HS-27A (cell line): ENCODE data around the gene BFSP1.

Experiments
- DNase-seq: peaks from one replicate; pipeline ENCODE4 v3.0.0-alpha.2; 2012; ENCODE audit warnings: low read depth, missing footprints

Gene BFSP1

DNA sequence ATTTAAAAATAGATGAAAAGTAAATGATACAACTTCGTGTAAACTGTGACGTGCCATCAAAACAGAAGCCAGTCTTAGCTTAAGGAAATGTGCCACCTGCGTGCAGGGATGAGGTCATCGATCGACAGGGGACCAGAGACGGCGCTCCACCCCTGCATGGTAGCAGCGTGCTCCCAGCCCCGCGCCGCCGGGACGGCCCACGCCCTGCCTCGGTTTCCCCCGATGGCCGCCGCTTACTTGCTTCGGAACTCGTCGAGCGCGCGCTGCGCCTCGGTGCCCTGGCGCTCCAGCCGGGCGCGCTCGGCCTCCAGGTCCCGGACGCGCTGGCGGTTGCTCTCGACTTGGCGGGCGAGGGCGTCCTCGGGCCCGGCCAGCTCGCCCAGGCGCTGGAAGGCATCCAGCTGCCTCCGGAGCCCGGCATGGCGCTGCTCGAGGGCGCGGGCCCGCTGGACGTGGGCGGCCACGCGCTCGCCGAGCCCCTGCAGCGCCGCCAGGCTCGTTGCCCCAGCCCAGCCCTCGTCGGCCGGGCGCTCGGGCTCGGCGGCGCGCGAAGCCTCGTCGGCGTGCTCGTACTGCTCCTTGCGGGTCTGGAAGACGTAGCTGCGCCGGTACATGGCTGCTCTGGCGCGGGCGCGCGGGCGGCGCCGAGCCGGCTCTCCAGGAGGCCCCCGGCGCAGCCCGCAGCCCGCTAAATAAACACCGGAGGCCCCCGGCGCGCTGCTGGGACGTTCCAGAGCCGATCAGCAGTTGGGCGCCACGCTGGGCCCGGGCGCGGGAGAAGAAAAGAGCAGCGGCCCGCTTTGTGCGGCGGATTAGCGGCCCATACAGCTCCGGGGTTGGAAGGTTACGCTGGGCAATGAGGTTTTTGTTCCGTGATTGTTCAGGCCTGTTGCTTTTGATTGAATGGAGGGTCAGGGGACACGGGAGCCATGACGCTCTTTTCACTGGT, at the start of gene BFSP1:
TSS of gene BFSP1 (minus strand) at position 664 of the 949 bp plus-strand sequence. CDS start at position 614, 50 bp downstream.
- no peak for DNase-seq

- DNase-seq, result no peak
Measured at GRCh38 chr20:17580895-17581294, 49.7 kb upstream of the BFSP1 start.

GRCh38 chr20:17579369-17580039, 48.3 kb upstream of the BFSP1 start:
- DNase-seq, result no peak

DNA sequence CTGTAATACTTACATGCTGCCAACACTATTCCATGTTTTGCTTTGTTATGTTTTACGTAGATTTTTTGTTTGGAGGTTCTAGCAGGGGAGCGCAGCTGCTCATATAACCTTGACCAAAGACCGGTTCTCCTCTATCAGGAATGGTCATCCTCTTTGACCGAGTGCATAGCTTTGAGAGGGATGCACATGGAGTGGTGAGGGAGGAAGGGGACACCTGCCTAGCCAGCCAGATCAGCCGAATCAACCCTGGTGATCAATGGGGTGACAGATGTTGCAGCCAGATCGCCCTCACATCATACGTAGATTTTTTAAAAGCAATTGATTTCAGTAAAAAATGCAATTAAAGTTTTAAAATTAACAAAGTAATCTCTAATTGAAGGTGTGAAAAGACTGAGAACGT, 45.0 kb upstream of the BFSP1 start:
- no peak for DNase-seq

DNA sequence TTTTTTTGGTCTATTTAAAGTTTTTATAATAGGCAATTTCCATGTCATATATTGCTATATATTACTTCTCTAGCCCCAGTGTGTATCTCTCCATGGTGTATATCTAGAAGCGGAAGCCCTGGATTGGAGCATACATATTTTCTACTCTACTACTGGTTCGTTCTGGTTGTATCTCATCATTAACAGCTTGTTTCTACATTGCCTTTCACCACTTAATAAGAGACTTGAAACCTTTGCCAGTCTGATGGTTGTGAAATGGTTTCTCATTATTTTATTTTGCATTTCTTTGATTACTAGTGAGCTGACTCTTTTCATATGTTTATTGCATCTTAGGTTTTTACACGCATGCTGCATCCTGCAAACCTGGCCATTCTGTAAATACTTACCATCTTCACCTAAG, 42.3 kb upstream of the BFSP1 start:
- DNase-seq, result no peak

DNA sequence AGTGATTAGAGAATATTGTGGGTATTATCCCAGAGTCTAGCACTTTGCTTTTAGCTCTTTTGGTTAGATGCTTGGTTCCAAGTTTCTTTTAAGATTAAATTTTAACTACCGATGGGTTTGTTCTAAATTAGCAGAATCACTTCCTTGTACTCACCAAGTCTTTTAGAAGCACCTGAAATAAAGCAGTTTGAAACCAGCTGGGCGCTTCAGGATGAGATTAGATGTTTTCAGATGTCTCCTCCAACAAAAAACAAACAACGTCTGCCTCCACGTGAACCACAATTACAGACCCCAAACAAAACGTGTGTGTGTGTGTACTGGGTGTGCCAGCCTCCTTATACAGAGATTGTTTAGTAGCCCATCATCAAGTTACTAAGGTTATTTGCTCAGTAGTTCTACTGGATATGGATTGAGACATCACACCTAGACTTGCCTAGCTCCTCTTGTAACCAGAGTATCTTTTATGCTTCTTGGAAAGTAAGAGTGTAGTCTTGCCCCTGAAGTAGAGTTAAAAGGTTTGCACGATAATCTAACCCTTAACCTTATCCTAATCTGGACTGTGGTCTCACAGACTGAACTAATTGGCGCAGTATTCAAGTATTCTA, 41.0 kb upstream of the BFSP1 start:
- no peak for DNase-seq

DNA sequence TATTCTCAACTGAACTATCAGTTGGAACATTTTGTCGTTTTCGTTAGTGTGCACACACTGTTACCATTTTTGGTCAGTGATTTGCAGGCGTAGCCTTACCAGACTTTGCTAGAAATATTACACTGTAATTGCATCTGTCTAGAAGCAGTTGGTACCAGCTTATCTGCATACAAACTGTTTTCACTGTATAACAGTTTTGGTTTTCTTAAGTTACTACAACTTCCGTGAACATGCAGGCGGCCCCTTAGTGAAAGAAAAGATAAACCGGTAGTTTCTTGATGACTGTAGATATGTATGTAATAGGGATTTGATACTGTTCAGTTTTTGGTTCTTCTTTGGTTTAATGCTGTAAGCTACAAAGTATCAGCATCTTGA, 40.0 kb upstream of the BFSP1 start:
- DNase-seq, result no peak

DNA sequence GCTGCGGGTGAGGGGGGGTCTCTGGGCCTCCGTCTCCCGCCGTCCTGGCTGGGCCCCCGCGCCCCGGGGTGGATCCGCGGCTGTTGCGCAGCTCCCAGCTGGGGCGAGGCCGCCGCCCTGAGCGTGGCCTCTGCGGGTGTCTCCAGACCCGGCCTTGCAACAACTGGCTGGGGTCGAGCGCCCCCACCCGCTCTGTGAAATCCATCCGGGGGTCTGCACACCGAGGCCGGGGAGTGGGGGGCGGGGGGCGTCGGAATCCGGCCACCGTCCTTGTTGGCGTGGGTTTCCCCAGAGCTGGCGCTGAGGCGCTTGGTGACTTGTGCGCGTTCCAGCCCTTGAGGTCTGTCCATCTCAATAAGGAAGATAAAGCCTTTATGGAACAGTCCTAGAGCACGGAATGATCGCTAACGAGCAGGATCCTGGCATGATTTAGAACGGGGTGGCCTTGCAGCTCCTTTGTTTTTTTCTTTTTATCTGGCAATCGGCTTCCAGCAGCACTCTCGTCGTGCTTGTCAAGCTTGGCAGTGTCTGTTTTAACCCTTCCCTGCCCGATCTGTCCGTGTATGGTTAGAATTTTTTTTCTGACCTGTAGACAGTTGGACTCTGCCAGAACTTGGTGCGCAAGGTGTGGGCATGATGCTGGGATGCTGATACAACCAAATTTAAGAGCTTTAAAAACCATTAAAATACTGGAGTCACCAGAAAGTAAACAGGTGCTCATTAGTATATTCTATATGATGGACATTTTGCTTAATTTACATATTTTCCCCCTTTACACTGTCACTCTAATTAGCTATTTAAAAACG, 39.4 kb upstream of the BFSP1 start:
- no peak for DNase-seq

- DNase-seq, result peak; percentile 90
Measured at GRCh38 chr20:17569616-17570346, 38.6 kb upstream of the BFSP1 start, which contains the start of gene DSTN. Gene DSTN, plus strand, starts transcription at chr20:17570075. Its CDS starts 134 bp downstream, at chr20:17570209.

- DNase-seq, result peak; percentile 98
Measured at GRCh38 chr20:17568972-17569521, 37.9 kb upstream of the BFSP1 start.

GRCh38 chr20:17568045-17568788, 37.0 kb upstream of the BFSP1 start:
- no peak for DNase-seq

DNA sequence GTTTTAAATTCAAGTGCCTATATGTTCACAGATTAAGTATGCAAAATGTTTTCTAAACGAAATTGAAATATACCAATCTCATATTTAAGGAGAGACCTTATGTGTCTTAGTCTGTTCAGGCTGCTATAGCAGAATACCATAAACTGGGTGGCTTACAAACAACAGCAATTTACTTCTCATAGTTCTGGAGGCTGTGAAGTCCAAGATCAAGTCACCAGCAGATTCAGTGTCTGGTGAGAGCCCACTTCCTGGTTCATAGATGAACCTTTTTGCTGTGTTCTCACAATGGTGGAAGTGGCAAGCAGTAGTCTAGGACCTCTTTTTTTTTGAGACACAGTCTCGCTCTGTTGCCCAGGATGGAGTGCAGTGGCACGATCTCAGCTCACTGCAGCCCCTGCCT, 35.2 kb upstream of the BFSP1 start:
- no peak for DNase-seq

DNA sequence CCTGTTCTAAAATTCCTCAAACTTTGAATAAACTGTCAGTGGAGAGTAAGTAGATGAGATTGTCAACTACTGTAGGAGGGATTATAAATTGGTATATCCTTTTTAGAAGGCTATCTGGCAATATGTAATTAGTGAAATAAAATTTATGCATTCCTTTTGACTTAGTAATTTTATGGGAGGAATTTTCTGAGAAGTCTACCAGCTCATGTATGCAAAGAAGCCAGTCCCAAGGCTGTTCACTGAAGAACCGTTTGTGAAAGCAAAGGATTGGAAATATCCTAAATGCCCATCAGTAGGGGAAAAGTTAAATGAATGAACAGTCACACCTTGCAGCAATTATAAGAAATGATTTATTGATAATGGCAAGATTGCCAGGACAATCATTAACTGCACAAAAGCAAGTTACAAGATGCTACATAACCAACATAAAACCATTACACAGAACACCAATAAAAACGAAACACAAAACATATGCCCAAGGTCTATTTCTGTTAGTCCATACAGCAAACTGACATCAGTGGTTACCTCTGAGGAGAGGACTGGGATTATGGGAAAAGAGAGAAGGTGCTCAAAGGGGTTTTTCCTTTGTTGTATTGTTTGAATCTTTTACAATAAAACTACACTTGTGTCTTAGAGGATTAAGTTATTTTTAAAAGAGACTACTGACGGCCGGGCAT, 34.1 kb upstream of the BFSP1 start:
- no peak for DNase-seq

DNA sequence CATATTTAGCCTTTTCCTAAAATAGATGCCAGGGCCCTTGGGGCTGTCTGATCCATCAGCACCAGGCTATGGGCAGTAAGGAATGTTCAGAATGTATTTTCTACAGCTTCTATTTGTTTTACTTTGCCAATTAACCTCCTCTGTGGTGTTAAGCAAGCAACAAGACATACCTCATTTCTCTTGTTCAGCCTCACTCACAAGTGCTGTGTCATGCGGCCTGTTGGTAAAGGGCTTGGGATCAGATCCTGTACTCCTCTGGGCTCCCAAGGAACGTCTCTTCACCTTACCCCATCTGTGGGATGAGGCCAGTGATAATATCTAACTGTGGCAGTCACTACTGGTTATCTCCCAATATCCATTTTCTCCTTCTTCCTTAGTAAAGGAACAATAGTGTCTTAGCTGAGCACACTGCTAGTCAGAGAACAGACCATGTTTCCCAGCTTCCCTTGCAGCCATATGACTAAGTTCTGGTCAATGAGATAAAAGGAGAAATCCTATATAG, 31.7 kb upstream of the BFSP1 start:
- no peak for DNase-seq

DNA sequence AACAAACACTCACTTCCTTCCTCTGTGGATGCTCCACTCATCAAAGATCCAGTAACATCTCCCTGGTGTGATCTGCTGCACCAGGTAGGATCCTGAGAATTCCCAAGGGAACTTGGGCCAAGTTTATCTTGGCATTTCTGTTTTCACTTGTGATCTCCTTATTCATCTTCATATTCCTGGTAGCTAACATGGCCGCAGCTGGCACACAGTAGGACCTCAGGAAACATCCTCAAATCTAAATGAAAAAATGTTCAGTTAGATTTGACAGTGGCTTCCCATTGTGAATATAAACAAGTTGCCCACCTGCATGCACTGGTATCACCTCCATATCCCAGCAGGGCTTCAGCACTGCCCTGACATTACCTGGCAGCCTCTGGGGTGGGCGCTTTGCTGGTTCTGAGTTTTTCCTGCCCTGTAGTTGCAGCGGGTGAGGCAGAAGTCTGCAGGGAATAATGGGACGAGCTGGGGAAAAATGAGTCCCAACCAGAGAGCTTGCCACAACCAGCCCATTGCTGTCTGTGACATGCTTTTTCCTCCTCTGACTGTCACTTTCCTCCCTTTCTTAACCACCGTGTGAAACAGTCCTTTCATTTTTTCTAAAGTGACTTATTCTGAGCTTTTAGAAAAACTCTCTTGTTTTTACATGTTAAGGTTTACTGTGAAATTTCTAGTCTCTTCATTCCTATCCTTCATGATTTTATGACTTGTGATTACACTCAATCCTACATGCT, 29.3 kb upstream of the BFSP1 start:
- DNase-seq, result no peak

DNA sequence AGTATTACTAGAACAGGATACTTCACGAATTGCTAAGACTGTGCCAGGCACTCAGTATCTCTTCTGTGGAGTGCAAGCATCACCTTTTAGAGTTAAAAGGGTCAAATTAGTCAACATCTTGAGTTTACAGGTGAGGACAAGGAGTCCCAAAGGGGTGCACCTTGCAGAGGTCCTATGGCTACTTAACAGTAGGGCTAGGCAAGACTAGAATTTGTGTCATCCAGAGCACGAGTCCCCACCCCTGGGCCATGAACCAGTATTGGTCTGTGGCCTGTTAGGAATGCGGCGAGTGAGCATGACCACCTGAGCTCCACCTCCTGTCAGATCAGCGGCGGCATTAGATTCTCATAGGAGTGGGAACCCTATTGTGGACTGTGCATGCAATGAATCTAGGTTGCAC, 28.2 kb upstream of the BFSP1 start:
- DNase-seq, result no peak

GRCh38 chr20:17558941-17559304, 27.7 kb upstream of the BFSP1 start:
- no peak for DNase-seq

DNA sequence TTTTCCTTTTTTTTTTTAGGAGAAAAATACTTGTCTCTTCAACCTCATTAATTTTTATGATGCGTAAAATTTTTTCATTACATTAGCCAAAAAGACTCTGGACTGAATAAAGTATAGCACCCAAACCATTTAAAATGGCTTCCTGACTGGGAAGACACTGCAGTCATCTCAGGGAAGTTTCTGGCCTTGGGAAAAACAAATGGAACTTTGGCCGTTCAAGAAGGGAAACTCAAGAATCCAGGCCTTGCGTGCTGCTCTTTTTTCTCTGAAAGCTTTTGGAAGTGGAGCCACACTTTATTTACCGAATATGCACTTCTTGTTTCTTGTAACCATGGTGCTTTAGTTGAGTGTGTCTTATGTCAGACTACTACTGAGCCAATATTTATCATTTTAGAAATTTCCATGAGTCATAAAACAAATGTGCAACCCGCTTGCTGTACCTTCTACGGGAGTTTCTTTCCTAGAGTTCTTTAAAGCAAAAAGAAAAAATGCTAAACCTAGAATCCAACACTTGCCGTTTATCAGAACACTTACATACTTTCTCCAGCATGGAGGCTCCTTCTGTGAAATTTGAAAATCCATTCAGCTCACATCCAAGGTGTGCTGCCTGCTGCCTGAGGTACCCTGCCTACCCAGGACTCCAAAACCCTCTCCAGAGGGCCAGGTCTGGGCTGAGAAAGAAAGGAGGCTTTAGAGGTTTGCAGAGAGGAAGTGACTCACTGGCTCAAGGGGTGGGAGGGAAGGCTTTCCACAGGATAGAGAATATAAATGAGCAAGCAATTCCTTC, 27.2 kb upstream of the BFSP1 start:
- peak; percentile 88 for DNase-seq
